T-helper 2 cell (primary cell): Measurements from ENCODE around the gene ANKLE1.

Experiments
- DNase-seq, 5 experiments: peaks; one replicate each; pipeline versions ENCODE4 v3.0.0 to v3.0.0-alpha.2; 2012 to 2022

Gene ANKLE1

GRCh38 chr19:17327654-17328516 is 46.2 kb downstream of the ANKLE1 start:
- DNase-seq = peak; percentile 36 to 64 (median 43)

- peak in 3 of 5 experiments; percentile 21 to 43 (median 40) for DNase-seq
These were observed 47.0 kb downstream of the ANKLE1 start for GRCh38 chr19:17328517-17329365.

- DNase-seq = no peak
These were observed 47.9 kb downstream of the ANKLE1 start for GRCh38 chr19:17329366-17330261.

GRCh38 chr19:17330262-17331044 is 48.8 kb downstream of the ANKLE1 start:
- DNase-seq = no peak

GRCh38 chr19:17331045-17331558 is 49.4 kb downstream of the ANKLE1 start:
- no peak for DNase-seq

- DNase-seq = no peak
These were observed 50.6 kb downstream of the ANKLE1 start for GRCh38 chr19:17332360-17332676.

- peak in 3 of 5 experiments; percentile 15 to 82 (median 24) for DNase-seq
These were observed 51.2 kb downstream of the ANKLE1 start for GRCh38 chr19:17332677-17333581.

GRCh38 chr19:17333611-17334413 is 52.1 kb downstream of the ANKLE1 start:
- peak in 4 of 5 experiments; percentile 41 to 95 (median 64) for DNase-seq

GRCh38 chr19:17334414-17335409 is 53.0 kb downstream of the ANKLE1 start, which contains the start of gene ANO8:
ANO8 (minus strand) TSS chr19:17334855; CDS start chr19:17334670, 185 bp downstream.
- DNase-seq = peak; percentile 82 to 98 (median 93)

GRCh38 chr19:17335575-17335974 is 53.9 kb downstream of the ANKLE1 start:
- no peak for DNase-seq
